SH-SY5Y (cell line): ENCODE measurements around the gene LRRC7.

Experiments
- GATA2 ChIP-seq: IDR thresholded peaks from 2 replicates; pipeline ENCODE4 v1.6.1; 2011; ENCODE audit warnings: mild to moderate bottlenecking, low read depth, low read length
- GATA3 ChIP-seq: IDR thresholded peaks from 2 replicates; pipeline ENCODE4 v1.6.1; 2011; ENCODE audit warnings: low read depth, mild to moderate bottlenecking, low read length, moderate library complexity

GRCh38 chr1:69985901-69986439 lies 418.2 kb downstream of the LRRC7 start:
- TF ChIP-seq GATA3 (no peak), GATA2 (no peak)
